OCI-LY3 (cell line): Measurements from ENCODE around the gene ACOT2.
"Not testable (repeated sequence)": the region's sequence is repeated elsewhere in the genome, so short reads cannot be mapped to it uniquely, and the experiment has no call there.

Experiments used
- H2AFZ ChIP-seq: fragments of 200-600, 300-600 bp; shearing (Covaris generic); 2 replicates; pipeline ENCODE4 v1.6.0; 2014; ENCODE audit warnings: antibody characterized with exemption, low read depth, low read length
- H3K27ac ChIP-seq: fragments of 200-600, 300-600 bp; sonication (generic); 2 replicates; pipeline ENCODE4 v1.5.1; 2014; ENCODE audit warnings: mild to moderate bottlenecking, low read length, moderate library complexity, mixed read lengths
- H3K27me3 ChIP-seq: fragments of 200-600, 300-600 bp; sonication (generic); 2 replicates; pipeline ENCODE4 v1.6.1; 2014; ENCODE audit warnings: low read depth, low read length, mixed read lengths
- H3K36me3 ChIP-seq: fragments of 200-600, 300-600 bp; sonication (generic); replicated peaks from 2 replicates; pipeline ENCODE3; 2014; ENCODE audit warnings: low read depth, low read length, mixed read lengths
- H3K4me1 ChIP-seq: fragments of 300-600, 200-600 bp; sonication (generic); 2 replicates; pipeline ENCODE4 v1.6.1; 2014; ENCODE audit warnings: low read length, mixed read lengths
- H3K4me2 ChIP-seq: fragments of 200-600, 300-600 bp; sonication (generic); 2 replicates; pipeline ENCODE4 v1.6.1; 2014; ENCODE audit warnings: low read length, mixed read lengths
- H3K4me3 ChIP-seq: fragments of 300-600, 200-600 bp; sonication (generic); 2 replicates; pipeline ENCODE4 v1.5.1; 2014; ENCODE audit warnings: antibody characterized with exemption, mild to moderate bottlenecking, low read length, moderate library complexity
- H3K79me2 ChIP-seq: fragments of 300-600, 200-600 bp; shearing (Covaris generic); 2 replicates; pipeline ENCODE4 v1.6.1; 2014; ENCODE audit warnings: mild to moderate bottlenecking, low read length, mixed read lengths
- H3K9ac ChIP-seq: fragments of 300-600, 200-600 bp; shearing (Covaris generic); 2 replicates; pipeline ENCODE4 v1.6.0; 2014; ENCODE audit warnings: mild to moderate bottlenecking, low read length, moderate library complexity
- H3K9me3 ChIP-seq: fragments of 200-600, 300-600 bp; shearing (Covaris generic); 2 replicates; pipeline ENCODE4 v1.6.1; 2014; ENCODE audit warnings: low read length, mixed read lengths; ENCODE audit not compliant: insufficient read depth
- H4K20me1 ChIP-seq: fragments of 200-600, 300-600 bp; sonication (generic); 2 replicates; pipeline ENCODE4 v1.6.1; 2016; ENCODE audit warnings: low read length, mixed read lengths; ENCODE audit not compliant: insufficient read depth
- EZH2phosphoT487 ChIP-seq: fragments of 200-600 bp; shearing (Covaris generic); IDR thresholded peaks from 2 replicates; pipeline ENCODE4 v1.6.1; 2018; ENCODE audit warnings: antibody characterized with exemption, mixed run types, low read depth
- TF ChIP-seq, protein P1 (sequence below): fragments of 200-600, 300-600 bp; sonication (generic); IDR thresholded peaks from 2 replicates; pipeline ENCODE4 v1.5.1; 2014; ENCODE audit warnings: antibody characterized with exemption, low read length, low read depth

The ACOT2 gene

DNA sequence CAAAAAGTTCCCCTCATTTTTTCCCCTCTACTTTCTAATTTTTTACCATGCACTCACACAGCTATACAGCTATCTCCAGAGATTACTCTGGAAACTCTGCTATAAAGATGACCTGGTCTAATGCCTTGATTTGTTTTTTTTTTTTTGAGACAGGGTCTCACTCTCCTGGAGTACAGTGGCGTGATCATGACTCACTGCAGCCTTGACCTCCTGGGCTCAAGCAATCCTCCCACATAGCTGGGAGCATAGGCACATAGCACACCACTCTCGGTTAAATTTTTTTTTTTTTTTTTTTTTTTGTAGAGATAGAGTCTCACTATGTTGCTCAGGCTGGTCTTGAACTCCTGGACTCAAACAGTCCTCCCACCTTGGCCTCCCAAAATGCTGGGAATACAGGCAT is 10.8 kb upstream of the ACOT2 start:
- H3K9ac ChIP-seq, H3K9me3 ChIP-seq, H3K27me3 ChIP-seq, H2AFZ ChIP-seq, H3K36me3 ChIP-seq, H3K79me2 ChIP-seq, H3K27ac ChIP-seq, H3K4me3 ChIP-seq, H3K4me2 ChIP-seq, H4K20me1 ChIP-seq, H3K4me1 ChIP-seq: not testable (repeated sequence)

GRCh38 chr14:73562256-73562655 is 6.8 kb upstream of the ACOT2 start:
- not testable (repeated sequence) for H3K9ac ChIP-seq, H3K36me3 ChIP-seq, H3K27ac ChIP-seq, H4K20me1 ChIP-seq, H2AFZ ChIP-seq, H3K4me2 ChIP-seq, H3K9me3 ChIP-seq, H3K4me3 ChIP-seq, H3K79me2 ChIP-seq, H3K4me1 ChIP-seq, H3K27me3 ChIP-seq

GRCh38 chr14:73562696-73563095 is 6.3 kb upstream of the ACOT2 start:
- H3K79me2 ChIP-seq, H3K27ac ChIP-seq, H3K9ac ChIP-seq, H2AFZ ChIP-seq, H3K9me3 ChIP-seq, H3K36me3 ChIP-seq, H3K4me3 ChIP-seq, H3K27me3 ChIP-seq, H3K4me1 ChIP-seq, H4K20me1 ChIP-seq, H3K4me2 ChIP-seq: not testable (repeated sequence)

DNA sequence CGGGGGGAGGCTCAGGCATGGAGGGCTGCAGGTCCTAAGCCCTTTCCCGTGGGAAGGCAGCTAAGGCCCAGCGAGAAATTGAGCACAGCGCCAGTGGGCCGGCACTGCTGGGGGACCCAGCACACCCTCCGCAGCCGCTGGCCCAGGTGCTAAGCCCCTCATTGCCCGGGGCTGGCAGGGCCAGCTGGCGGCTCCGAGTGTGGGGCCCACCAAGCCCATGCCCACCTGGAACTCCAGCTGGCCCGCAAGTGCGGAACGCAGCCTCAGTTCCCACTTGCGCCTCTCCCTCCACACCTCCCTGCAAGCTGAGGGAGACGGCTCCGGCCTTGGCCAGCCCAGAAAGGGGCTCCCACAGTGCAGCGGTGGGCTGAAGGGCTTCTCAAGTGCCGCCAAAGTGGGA is 2.6 kb upstream of the ACOT2 start:
- not testable (repeated sequence) for H3K9ac ChIP-seq, H3K36me3 ChIP-seq, H3K27me3 ChIP-seq, H3K9me3 ChIP-seq, H3K4me2 ChIP-seq, H2AFZ ChIP-seq, H4K20me1 ChIP-seq, H3K27ac ChIP-seq, H3K4me3 ChIP-seq
- Histone ChIP-seq H3K79me2 (peaks cover 16% of the 10 kb centered on the region), H3K4me1 (peaks cover 17% of the 10 kb centered on the region)

- H3K27ac ChIP-seq, H3K4me2 ChIP-seq, H3K9me3 ChIP-seq, H3K27me3 ChIP-seq, H3K4me3 ChIP-seq, H3K36me3 ChIP-seq, H4K20me1 ChIP-seq, H3K9ac ChIP-seq, H2AFZ ChIP-seq: not testable (repeated sequence)
- Histone ChIP-seq H3K4me1 (peaks cover 21% of the 10 kb centered on the region), H3K79me2 (peaks cover 16% of the 10 kb centered on the region)
Observed at GRCh38 chr14:73566935-73567334, 2.1 kb upstream of the ACOT2 start.

DNA sequence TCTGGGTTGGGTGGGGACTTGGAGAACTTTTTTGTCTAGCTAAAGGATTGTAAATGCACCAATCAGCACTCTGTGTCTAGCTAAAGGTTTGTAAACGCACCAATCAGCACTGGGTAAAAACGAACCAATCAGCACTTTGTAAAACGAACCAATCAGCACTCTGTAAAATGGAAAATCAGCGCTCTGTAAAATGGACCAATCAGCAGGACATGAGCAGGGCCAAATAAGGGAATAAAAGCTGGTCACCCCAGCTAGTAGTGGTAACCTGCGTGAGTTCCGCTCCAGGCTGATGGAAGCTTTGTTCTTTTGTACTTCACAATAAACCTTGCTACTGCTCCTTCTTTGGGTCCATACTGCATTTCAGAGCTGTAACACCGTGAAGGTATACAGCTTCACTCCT is 1.7 kb upstream of the ACOT2 start:
- peaks cover 21% of the 10 kb centered on the region for H3K4me1 ChIP-seq
- peaks cover 5% of the 10 kb centered on the region; the same call in 1 of the 2 replicates for H4K20me1 ChIP-seq
- no peak overlapping the region for H3K27ac ChIP-seq
- H3K9me3 ChIP-seq = no peaks in the 10 kb centered on the region
- H3K4me3 ChIP-seq = no peak overlapping the region
- peaks cover 7% of the 10 kb centered on the region for H3K36me3 ChIP-seq
- no peak overlapping the region for H2AFZ ChIP-seq
- H3K79me2 ChIP-seq = peaks cover 16% of the 10 kb centered on the region
- H3K4me2 ChIP-seq = no peak overlapping the region
- no peak overlapping the region for H3K9ac ChIP-seq
- TF ChIP-seq EZH2phosphoT487 = no peak
- TF ChIP-seq, protein P1, sequence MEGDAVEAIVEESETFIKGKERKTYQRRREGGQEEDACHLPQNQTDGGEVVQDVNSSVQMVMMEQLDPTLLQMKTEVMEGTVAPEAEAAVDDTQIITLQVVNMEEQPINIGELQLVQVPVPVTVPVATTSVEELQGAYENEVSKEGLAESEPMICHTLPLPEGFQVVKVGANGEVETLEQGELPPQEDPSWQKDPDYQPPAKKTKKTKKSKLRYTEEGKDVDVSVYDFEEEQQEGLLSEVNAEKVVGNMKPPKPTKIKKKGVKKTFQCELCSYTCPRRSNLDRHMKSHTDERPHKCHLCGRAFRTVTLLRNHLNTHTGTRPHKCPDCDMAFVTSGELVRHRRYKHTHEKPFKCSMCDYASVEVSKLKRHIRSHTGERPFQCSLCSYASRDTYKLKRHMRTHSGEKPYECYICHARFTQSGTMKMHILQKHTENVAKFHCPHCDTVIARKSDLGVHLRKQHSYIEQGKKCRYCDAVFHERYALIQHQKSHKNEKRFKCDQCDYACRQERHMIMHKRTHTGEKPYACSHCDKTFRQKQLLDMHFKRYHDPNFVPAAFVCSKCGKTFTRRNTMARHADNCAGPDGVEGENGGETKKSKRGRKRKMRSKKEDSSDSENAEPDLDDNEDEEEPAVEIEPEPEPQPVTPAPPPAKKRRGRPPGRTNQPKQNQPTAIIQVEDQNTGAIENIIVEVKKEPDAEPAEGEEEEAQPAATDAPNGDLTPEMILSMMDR = no peak
- H3K27me3 ChIP-seq = no peaks in the 10 kb centered on the region
